AG09319 (cell line): Measurements from ENCODE around the gene PCBP3.

ENCODE experiments used
- DNase-seq: peaks from one replicate; pipeline ENCODE4 v3.0.0-alpha.2; 2010; ENCODE audit warnings: low read depth; ENCODE audit errors: extremely low read depth
- TF ChIP-seq, protein P1 (sequence below): IDR thresholded peaks from 2 replicates; pipeline ENCODE4 v1.5.1; 2011; ENCODE audit warnings: low read depth, mild to moderate bottlenecking, inconsistent platforms, low read length, moderate library complexity

PCBP3 gene

DNA sequence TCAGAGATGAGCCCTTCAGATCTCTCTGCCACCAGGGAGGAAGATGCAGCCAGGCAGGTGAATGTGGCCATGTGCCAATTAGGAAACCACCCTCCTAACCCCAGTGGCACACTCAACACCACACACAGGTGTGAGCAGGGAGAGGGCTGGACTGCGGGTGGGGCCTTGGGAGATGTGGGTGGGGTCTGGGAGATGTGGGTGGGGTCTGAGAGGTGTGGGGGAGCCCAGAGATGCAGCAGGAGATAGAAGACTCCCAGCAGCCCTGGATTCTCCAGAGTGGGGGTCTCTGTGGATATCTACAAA lies 294.9 kb downstream of the PCBP3 start:
- TF ChIP-seq, protein P1, sequence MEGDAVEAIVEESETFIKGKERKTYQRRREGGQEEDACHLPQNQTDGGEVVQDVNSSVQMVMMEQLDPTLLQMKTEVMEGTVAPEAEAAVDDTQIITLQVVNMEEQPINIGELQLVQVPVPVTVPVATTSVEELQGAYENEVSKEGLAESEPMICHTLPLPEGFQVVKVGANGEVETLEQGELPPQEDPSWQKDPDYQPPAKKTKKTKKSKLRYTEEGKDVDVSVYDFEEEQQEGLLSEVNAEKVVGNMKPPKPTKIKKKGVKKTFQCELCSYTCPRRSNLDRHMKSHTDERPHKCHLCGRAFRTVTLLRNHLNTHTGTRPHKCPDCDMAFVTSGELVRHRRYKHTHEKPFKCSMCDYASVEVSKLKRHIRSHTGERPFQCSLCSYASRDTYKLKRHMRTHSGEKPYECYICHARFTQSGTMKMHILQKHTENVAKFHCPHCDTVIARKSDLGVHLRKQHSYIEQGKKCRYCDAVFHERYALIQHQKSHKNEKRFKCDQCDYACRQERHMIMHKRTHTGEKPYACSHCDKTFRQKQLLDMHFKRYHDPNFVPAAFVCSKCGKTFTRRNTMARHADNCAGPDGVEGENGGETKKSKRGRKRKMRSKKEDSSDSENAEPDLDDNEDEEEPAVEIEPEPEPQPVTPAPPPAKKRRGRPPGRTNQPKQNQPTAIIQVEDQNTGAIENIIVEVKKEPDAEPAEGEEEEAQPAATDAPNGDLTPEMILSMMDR = no peak
- DNase-seq = no peak

DNA sequence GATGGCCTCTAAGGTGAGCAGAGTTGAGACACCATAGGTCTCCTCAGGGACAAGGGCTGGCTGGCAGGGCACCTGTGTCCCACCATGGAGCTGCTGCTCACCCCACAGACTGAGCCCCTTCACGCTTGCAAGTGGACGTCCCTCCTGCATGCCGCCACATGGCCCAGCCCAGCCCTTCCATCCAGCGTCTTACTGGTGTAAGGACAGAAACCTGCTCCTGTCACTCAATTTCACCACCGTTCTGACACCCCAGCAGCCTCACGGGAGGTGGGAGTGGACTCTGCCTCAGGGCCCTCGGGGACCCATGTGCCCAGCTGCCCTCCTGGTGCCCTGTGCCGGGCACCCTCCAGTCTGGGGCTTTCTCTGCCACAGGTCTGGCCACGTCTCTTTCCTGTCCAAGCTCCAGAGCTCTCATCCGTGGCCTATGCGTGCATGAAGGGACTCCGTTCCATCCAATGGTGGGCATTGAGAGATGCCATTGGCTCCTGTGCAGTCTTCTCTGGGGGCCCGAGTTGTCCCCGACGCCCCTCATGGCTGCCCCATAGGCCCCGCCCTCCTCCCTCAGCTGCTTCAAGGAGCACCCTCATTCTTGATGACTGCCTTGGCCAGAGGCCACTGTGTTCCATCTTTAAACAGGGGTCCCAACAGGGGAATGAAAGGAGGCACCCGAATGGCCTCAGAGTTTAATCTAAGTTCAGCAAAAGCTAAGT lies 295.4 kb downstream of the PCBP3 start:
- DNase-seq = no peak
- TF ChIP-seq, protein P1 = no peak

GRCh38 chr21:45939521-45940045 lies 296.1 kb downstream of the PCBP3 start:
- no peak for DNase-seq
- TF ChIP-seq, protein P1 = no peak

- TF ChIP-seq, protein P1 = no peak
Measured at GRCh38 chr21:45940091-45940490, 296.6 kb downstream of the PCBP3 start.

GRCh38 chr21:45940621-45941337 lies 297.3 kb downstream of the PCBP3 start:
- DNase-seq = no peak
- TF ChIP-seq, protein P1 = no peak

More at GRCh38 chr21:45940091-45940490, 296.6 kb downstream of the PCBP3 start:
- DNase-seq = no peak

- no peak for DNase-seq
- TF ChIP-seq, protein P1 = no peak
Measured at GRCh38 chr21:45941338-45941710, 297.8 kb downstream of the PCBP3 start.
